Psoas muscle (tissue), 8 donors: Measurements from ENCODE around the gene PDIA2. TPM values are rescaled to one million over a fixed set of nuclear protein-coding genes. Genes with fewer than 3 reads are reported as not detected.

Experiments
- ATAC-seq, 4 donors: fragments of 200-7000 bp; cut with Tn5 transposase; one replicate each; pipeline ENCODE4 v1.9.1; 2020; ENCODE audit warnings: moderate library complexity in 3 of 4, mild to moderate bottlenecking in 2 of 4
- DNase-seq, 2 donors: peaks; one replicate each; pipeline ENCODE4 v3.0.0-alpha.2; 2020
- H3K27ac ChIP-seq: fragments of 200-600 bp; one replicate; pipeline ENCODE4 v1.8.0; 2022
- H3K27me3 ChIP-seq, 3 donors: fragments of 200-600 bp in 1 of 3; one replicate each; pipeline versions ENCODE4 v1.6.1 to v1.8.0; 2013 to 2022; ENCODE audit warnings: low read length in 2 of 3, mild to moderate bottlenecking in 2 of 3, moderate library complexity in 1 of 3; ENCODE audit not compliant: insufficient read depth in 3 of 3
- H3K36me3 ChIP-seq, 2 donors: fragments of 200-600 bp in 1 of 2; one replicate each; pipeline versions ENCODE4 v1.6.1 to v1.8.0; 2013 to 2022; ENCODE audit warnings: low read depth in 1 of 2, mild to moderate bottlenecking in 1 of 2, moderate library complexity in 1 of 2; ENCODE audit not compliant: insufficient read depth in 1 of 2
- H3K4me1 ChIP-seq: fragments of 200-600 bp; one replicate; pipeline ENCODE4 v1.8.0; 2022
- H3K4me3 ChIP-seq: fragments of 200-600 bp; one replicate; pipeline ENCODE4 v1.8.0; 2022; ENCODE audit warnings: mild to moderate bottlenecking
- H3K9me3 ChIP-seq: fragments of 200-600 bp; one replicate; pipeline ENCODE4 v1.8.0; 2022
- WGBS, 3 donors: extraction: QIAGEN DNeasy Blood & Tissue Kit; methylation state at CpG; one replicate each; pipeline versions ENCODE4 v1.1.6 to v1.1.7; 2013; 5-methylcytosine and 5-hydroxymethylcytosine counted together
- intact Hi-C, 2 donors: fragments of 100-400 bp; cut with DNase I; formaldehyde crosslinking; loops; one replicate each; pipeline versions ENCODE4 v1.11.0 to v1.14.2; 2022
- polyA plus RNA-seq, 3 donors: library from polyadenylated mRNA; stranded (reverse); fragments of 200-250 nt; gene quantifications; one replicate each; pipeline ENCODE4 v1.2.3, GENCODE V29; 2013
- total RNA-seq, 4 donors: library from RNA; stranded (reverse); fragmentation: NEBNext Ultra II Directional in 2 of 4; extraction: Animal tissue kit (Norgen Biotek cat#: 25700) in 2 of 4; gene quantifications; one replicate each; pipeline versions ENCODE4 v1.2.1 to v1.2.4, GENCODE V29; 2021 to 2023
- TF ChIP-seq, protein P1 (sequence below): fragments of 200-600 bp; IDR thresholded peaks from one replicate; pipeline ENCODE4 v1.8.0; 2022; ENCODE audit warnings: antibody characterized with exemption
- donor health status: healthy with polysubstance abuse.
- donor health status: DM: no; HTN: no; CAD: no; lungs with moderate emphysema.
- donor health status: Bipolar disorder and iron deficiency.
- donor health status: healthy.
- donor health status: DM: yes; HTN: yes; CAD: no.
- donor health status: DM: no; HTN: no; CAD: no.
- donor health status: DM: no; HTN: no; CAD: no.
- donor health status: DM: yes; HTN: yes; CAD: no.

The PDIA2 gene
- total and polyA plus RNA-seq, 7 donors = 0.08 to 0.90 (median 0.14) TPM; not detected in 4

DNA sequence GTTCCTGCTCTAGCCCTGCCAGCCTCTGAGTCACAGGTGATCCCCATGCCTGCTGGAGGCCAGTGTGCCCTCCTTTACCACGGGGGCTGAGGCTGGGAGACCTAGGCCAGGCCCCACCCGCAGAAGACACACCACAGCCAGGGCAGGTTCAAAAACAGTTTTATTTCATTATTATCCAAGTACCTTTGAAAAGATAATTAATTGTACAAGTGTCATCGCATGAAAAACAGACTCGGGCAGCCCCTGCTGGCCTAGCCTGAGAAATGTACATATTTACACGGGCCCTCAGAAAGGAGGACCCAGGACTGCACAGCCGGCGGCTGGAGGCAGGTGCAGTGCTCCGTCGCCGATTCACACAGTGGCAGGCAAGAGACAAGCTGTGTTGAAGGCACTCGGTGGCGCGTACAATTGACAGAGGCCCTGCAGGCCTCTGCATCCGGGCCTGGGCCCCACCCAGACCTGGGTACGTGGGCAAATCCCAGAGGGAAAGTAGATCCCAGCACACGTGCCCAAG lies 4.4 kb downstream of the PDIA2 start:
- intact Hi-C loops = no loop called here
- peaks cover 0 to 50% of the 10 kb centered on the region in 2 donors for H3K36me3 ChIP-seq

DNA sequence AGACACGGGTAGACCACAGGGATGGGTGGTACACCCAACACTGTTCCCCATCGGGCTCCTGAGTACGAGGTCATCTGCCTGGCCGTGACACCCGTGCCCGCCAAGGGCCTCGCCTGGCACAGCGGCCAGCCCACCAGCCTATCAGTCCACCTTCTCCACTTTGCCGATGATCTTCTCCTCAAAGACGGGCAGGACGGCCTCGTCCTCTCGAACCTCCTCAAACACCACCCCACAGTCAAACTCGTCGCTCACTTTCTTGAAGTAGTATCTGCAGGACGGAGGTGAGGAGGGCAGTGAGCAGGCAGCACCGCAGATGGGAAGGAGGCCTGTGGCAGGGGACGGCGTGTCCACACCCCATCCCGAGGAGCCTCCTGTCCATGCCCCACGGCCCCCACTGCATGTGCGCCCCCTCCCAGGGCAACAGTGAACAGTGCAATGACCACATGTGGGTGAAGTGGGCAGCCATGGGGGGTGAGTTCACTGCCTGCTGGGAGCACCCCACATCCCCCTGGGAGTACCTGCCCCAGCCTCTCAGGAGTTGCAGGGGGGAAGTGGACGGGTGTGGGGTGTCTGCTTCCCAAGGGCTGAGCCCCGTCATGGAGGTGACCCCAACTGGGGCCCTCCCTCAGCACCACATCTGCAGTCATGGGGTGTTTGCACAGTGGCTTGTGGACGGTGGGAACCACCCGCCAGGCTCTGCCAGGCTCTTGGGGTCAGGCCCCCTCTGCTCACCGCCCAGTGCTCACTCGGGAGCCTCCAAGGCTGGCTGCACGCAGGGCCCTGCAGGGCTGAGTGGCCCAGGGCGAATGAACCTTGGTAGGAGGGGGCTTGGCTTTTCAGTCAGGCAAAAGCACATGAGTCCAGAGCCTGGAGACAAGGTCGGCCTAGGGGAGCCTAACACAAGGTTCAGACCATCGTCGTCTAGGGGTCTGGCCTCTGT lies 5.3 kb downstream of the PDIA2 start:
- WGBS, 3 donors = 93 to 95% (median 93%) methylated on average over 33 of the region's 33 CpGs
- ATAC-seq (no peak), DNase-seq (peak in 1 of 2 donors; percentile 44)
- H3K4me1 ChIP-seq = no peaks in the 10 kb centered on the region
- intact Hi-C loops = no loop called here
- TF ChIP-seq, protein P1, sequence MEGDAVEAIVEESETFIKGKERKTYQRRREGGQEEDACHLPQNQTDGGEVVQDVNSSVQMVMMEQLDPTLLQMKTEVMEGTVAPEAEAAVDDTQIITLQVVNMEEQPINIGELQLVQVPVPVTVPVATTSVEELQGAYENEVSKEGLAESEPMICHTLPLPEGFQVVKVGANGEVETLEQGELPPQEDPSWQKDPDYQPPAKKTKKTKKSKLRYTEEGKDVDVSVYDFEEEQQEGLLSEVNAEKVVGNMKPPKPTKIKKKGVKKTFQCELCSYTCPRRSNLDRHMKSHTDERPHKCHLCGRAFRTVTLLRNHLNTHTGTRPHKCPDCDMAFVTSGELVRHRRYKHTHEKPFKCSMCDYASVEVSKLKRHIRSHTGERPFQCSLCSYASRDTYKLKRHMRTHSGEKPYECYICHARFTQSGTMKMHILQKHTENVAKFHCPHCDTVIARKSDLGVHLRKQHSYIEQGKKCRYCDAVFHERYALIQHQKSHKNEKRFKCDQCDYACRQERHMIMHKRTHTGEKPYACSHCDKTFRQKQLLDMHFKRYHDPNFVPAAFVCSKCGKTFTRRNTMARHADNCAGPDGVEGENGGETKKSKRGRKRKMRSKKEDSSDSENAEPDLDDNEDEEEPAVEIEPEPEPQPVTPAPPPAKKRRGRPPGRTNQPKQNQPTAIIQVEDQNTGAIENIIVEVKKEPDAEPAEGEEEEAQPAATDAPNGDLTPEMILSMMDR = no peak
- no peaks in the 10 kb centered on the region for H3K27me3 ChIP-seq
- no peak overlapping the region for H3K27ac ChIP-seq
- no peak overlapping the region for H3K4me3 ChIP-seq
- peaks cover 0 to 59% of the 10 kb centered on the region in 2 donors for H3K36me3 ChIP-seq
- H3K9me3 ChIP-seq = no peaks in the 10 kb centered on the region

More for the DNA sequence above, 4.4 kb downstream of the PDIA2 start:
- no peak overlapping the region for H3K4me3 ChIP-seq
- no peaks in the 10 kb centered on the region for H3K4me1 ChIP-seq
- WGBS, 3 donors = 81 to 89% (median 84%) methylated on average over 16 of the region's 16 CpGs
- peaks cover 0 to 2% (median 0%) of the 10 kb centered on the region in 3 donors for H3K27me3 ChIP-seq
- TF ChIP-seq, protein P1 = no peak
- no peaks in the 10 kb centered on the region for H3K9me3 ChIP-seq
- H3K27ac ChIP-seq = no peak overlapping the region
- DNase-seq = peak in 1 of 2 donors; percentile 40
- ATAC-seq = no peak

DNA sequence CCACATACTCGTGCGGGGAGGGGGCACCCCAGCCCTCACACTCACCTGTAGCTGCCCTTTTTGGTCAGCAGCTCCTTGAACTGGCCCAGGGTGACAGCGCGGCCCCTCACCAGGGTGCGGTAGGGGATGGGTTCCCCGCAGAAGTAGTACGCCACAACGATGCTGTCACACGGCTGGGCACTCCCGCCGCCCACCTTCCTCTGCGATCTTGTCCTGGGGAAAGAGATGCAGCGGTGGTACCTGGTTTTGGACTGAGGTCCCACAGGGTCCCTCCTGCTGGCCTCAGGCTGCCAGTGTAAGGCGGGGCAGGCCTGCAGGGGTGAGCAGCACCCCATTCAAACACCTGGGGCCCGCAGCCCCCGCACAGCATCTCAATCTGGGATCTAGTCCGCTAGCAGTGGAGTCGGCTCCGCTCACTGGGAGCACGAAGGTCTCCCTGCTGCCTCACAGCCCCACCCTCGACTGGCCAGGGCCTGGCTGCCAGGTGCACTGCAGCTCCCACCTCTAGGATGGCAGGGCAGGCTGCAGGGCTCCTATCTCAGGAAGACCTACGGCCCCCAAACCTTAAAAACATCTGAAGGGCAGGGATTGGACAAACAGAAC lies 6.5 kb downstream of the PDIA2 start:
- 93 to 94% (median 93%) methylated on average over 22 of the region's 22 CpGs for WGBS, 3 donors
- DNase-seq (peak in 1 of 2 donors; percentile 39), ATAC-seq (no peak)
- TF ChIP-seq, protein P1 = no peak
- no peaks in the 10 kb centered on the region for H3K4me1 ChIP-seq
- H3K27me3 ChIP-seq = no peaks in the 10 kb centered on the region
- H3K36me3 ChIP-seq = peaks cover 0 to 60% of the 10 kb centered on the region in 2 donors
- no peak overlapping the region for H3K4me3 ChIP-seq
- no peaks in the 10 kb centered on the region for H3K9me3 ChIP-seq
- intact Hi-C loops = no loop called here
- no peak overlapping the region for H3K27ac ChIP-seq

DNA sequence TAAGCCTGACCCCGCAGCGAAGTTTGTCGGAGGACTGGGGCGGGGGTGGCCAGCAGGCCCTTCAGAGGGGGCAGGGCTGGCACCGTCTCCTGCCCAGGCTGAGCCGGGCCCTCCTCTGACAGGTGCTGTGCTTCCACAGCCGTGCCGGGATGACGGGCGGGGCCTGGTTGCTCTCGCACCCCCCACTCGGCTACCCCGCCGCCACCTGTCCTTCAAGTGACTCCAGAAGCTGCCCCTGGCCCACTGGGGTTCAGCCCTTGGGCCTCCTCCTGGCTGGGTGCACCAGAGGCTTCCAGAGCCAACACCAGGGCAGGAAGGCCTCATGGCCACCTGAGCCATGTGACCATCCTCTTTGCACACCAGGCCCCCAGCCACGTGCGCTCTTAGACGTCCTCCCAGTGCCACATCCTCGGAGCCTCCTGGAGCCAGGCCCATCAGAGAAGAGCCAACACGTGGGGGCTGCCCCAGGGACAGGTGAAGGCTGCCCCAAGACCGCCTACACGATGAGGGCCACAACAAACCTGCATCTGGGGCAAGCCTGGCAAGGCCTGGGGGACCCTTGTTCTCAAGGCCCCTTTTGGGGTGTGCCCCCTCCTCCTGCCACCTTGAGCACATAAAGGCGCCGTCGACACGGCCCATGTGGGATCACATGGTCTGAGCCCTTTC lies 7.2 kb downstream of the PDIA2 start:
- H3K4me3 ChIP-seq = no peak overlapping the region
- no peak overlapping the region for H3K27ac ChIP-seq
- ATAC-seq (no peak), DNase-seq (no peak)
- no peaks in the 10 kb centered on the region for H3K9me3 ChIP-seq
- H3K36me3 ChIP-seq = peaks cover 0 to 60% of the 10 kb centered on the region in 2 donors
- TF ChIP-seq, protein P1 = no peak
- no peaks in the 10 kb centered on the region for H3K27me3 ChIP-seq
- 83 to 87% (median 86%) methylated on average over 24 to 25 of the region's 25 CpGs for WGBS, 3 donors
- H3K4me1 ChIP-seq = no peaks in the 10 kb centered on the region
- intact Hi-C loops = no loop called here
